Measurements from ENCODE around the gene FLT3.

Gene FLT3

GRCh38 chr13:28100150-28101121 lies at the start of gene FLT3 (continued):
- no peak for TF ChIP-seq PRDM2 (tag by site-specific recombination; IDR thresholded peaks at IDR 0.05; ENCODE audit: borderline replicate concordance)
- TF ChIP-seq YY1 (tag by site-specific recombination; IDR thresholded peaks at IDR 0.05), result peak; percentile 53; the same call in 1 of the 2 replicates
- peak; percentile 81 for TF ChIP-seq ZNF398 (tag by site-specific recombination; IDR thresholded peaks at IDR 0.05)
- no peak for TF ChIP-seq ZNF48 (tag by site-specific recombination; IDR thresholded peaks at IDR 0.05)
- TF ChIP-seq TRIM28 (IDR thresholded peaks at IDR 0.05; ENCODE audit: borderline replicate concordance, low read length), result peak; percentile 41; the same call in 1 of the 2 replicates
- TF ChIP-seq ZNF747 (tag by site-specific recombination; IDR thresholded peaks at IDR 0.05), result no peak
- TF ChIP-seq ZNF645 (tag by site-specific recombination; IDR thresholded peaks at IDR 0.05), result no peak
- no peak for TF ChIP-seq ZNF530 (tag by site-specific recombination; IDR thresholded peaks at IDR 0.05; ENCODE audit: low read depth)
- TF ChIP-seq ZNF837 (tag by site-specific recombination; IDR thresholded peaks at IDR 0.05), result no peak
- no peak for TF ChIP-seq ZNF362 (tag by site-specific recombination; IDR thresholded peaks at IDR 0.05)
- no peak for TF ChIP-seq ZNF354C (tag by site-specific recombination; IDR thresholded peaks at IDR 0.05; ENCODE audit: borderline replicate concordance, low read depth)
- no peak for TF ChIP-seq ZNF571 (tag by site-specific recombination; IDR thresholded peaks at IDR 0.05)
- TF ChIP-seq SCRT2 (tag by site-specific recombination; IDR thresholded peaks at IDR 0.05), result 0 out of 2 replicates have a peak, but pooled peaks have one; percentile 16
- peak; percentile 42; the same call in 1 of the 2 replicates for TF ChIP-seq ZSCAN30 (tag by site-specific recombination; IDR thresholded peaks at IDR 0.05)
- peak; percentile 63; the same call in 1 of the 2 replicates for TF ChIP-seq ZNF561 (tag by site-specific recombination; IDR thresholded peaks at IDR 0.05; ENCODE audit: borderline replicate concordance)
- TF ChIP-seq ZNF529 (tag by site-specific recombination; IDR thresholded peaks at IDR 0.05; ENCODE audit: insufficient replicate concordance), result no peak
- peak; percentile 50 for TF ChIP-seq ZNF692 (tag by site-specific recombination; IDR thresholded peaks at IDR 0.05)
- 0 out of 2 replicates have a peak, but pooled peaks have one; percentile 24 for TF ChIP-seq ZNF600 (tag by site-specific recombination; IDR thresholded peaks at IDR 0.05)
- TF ChIP-seq ZBTB44 (tag by site-specific recombination; IDR thresholded peaks at IDR 0.05), result peak; percentile 65
- TF ChIP-seq ZFP69B (tag by site-specific recombination; IDR thresholded peaks at IDR 0.05), result peak; percentile 30; the same call in 1 of the 2 replicates
